ENCODE measurements around the gene HYLS1.

GRCh38 chr11:125932301-125932700, 44.8 kb downstream of the HYLS1 start:
- TF ChIP-seq CTCF (IDR thresholded peaks at IDR 0.05; ENCODE audit: low read depth, low read length, poor library complexity, severe bottlenecking) = no peak
- TF ChIP-seq EZH2phosphoT487 (IDR thresholded peaks at IDR 0.05; ENCODE audit: borderline replicate concordance, low read length) = no peak

Measured in DOHH2 (cell line).